ENCODE measurements around the gene FAM89B. TPM values are rescaled to one million over a fixed set of nuclear protein-coding genes. Genes with fewer than 3 reads are reported as not detected.
"Not testable (repeated sequence)": the region's sequence is repeated elsewhere in the genome, so short reads cannot be mapped to it uniquely, and the experiment has no call there.

Gene FAM89B
- 21.9 TPM for total RNA-seq

- peak; percentile 94 for DNase-seq (ENCODE audit: low spot score)
These were observed at the start of gene FAM89B for GRCh38 chr11:65572356-65573051. Gene FAM89B, plus strand, starts transcription at chr11:65572538. Its CDS starts 132 bp downstream, at chr11:65572670.

DNA sequence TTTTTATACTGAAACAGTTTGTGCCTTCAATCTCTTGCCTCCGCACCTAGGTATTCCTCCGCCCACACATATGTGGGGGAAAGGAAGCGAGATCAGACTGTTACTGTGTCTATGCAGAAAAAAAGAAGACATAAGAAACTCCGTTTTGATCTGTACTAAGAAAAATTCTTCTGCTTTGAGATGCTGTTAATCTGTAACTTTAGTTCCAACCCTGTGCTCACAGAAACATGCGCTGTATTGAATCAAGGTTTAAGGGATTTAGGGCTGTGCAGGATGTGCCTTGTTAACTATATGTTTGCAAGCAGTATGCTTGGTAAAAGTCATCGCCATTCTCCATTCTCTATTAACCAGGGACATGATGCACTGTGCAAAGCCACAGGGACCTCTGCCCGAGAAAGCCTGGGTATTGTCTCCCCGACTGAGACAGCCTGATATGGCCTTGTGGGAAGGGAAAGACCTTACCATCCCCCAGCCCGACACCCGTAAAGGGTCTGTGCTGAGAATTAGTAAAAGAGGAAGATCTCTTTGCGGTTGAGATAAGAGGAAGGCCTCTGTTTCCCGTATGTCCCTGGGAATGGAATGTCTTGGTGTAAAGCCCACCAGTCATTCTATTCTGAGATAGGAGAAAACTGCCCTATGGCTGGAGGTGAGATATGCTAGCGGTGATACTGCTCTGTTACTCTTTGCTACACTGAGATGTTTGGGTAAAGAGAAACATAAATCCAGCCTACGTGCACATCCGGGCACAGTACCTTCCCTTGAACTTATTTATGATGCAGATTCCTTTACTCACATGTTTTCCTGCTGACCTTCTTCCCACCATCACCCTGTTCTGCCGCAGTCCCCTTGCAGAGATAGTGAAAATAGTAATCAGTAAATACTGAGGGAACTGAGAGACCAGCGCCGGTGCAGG lies 49.4 kb upstream of the FAM89B start:
- not testable (repeated sequence) for DNase-seq (ENCODE audit: low spot score)

DNA sequence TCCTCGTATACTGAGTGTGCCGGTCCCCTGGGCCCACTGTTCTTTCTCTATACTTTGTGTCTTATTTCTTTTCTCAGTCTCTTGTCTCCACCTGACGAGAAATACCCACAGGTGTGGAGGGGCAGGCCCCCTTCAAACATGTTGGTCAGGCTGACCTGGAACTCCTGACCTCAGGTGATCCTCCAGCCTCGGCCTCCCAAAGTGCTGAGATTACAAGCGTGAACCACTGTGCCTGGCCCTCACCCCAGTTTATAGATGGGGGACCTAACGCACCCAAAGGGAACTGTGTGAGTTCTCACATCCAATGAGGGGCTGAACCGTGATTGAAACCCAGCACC lies 48.7 kb upstream of the FAM89B start:
- DNase-seq (ENCODE audit: low spot score) = not testable (repeated sequence)

GRCh38 chr11:65524014-65524740 lies 48.2 kb upstream of the FAM89B start:
- peak; percentile 70 for DNase-seq (ENCODE audit: low spot score)

GRCh38 chr11:65524741-65525545 lies 47.4 kb upstream of the FAM89B start, which contains the start of gene SCYL1:
Gene SCYL1, plus strand, starts transcription at chr11:65525083. Its CDS starts 71 bp downstream, at chr11:65525154.
- DNase-seq (ENCODE audit: low spot score) = peak; percentile 86

GRCh38 chr11:65525546-65526480 lies 46.5 kb upstream of the FAM89B start:
- no peak for DNase-seq (ENCODE audit: low spot score)

DNA sequence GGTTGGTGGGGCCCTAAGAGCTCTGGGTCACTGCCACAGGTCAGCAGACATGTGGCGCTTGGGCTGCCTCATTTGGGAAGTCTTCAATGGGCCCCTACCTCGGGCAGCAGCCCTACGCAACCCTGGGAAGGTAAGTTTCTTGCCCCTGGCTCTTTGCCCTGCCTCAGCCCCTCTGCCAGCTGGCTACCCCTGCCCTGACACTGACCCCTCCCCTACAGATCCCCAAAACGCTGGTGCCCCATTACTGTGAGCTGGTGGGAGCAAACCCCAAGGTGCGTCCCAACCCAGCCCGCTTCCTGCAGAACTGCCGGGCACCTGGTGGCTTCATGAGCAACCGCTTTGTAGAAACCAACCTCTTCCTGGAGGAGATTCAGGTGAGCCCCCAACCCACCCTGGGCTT lies 45.6 kb upstream of the FAM89B start:
- no peak for DNase-seq (ENCODE audit: low spot score)

- no peak for DNase-seq (ENCODE audit: low spot score)
These were observed 43.5 kb upstream of the FAM89B start for GRCh38 chr11:65528819-65529350.

DNA sequence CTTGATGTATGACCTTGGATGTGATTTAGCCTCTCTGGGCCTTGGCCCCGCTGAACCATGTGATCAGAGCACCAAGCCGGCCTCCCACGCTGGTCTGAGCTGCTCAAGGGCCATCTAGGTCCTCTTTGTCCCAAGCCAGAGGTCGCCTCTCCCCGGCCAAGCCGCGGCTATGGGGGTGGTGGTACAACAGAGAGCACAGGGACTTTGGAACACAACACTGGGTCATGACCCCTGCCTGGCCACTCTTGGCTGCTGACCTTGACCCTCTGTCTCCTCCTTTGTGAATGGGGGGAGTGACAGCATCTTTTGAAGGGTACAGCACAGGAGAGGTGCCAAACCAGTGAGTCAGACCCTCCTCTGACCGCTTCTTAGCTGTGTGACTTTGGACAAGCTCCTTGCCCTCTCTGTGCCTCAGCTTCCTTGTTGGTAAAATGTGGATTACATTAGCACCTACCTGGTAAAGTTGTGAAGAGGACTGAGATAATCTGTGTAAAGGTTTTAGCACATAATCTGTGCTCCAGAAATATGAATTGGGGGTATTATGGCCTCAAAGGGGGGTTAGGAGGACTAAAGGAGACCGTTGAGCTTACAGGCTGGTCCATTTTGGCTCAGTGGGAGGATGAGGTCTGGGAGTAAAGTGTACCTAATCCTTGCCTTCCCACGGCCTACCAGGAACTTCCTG lies 42.7 kb upstream of the FAM89B start:
- DNase-seq (ENCODE audit: low spot score) = no peak

GRCh38 chr11:65530157-65530496 lies 42.2 kb upstream of the FAM89B start:
- no peak for DNase-seq (ENCODE audit: low spot score)

DNA sequence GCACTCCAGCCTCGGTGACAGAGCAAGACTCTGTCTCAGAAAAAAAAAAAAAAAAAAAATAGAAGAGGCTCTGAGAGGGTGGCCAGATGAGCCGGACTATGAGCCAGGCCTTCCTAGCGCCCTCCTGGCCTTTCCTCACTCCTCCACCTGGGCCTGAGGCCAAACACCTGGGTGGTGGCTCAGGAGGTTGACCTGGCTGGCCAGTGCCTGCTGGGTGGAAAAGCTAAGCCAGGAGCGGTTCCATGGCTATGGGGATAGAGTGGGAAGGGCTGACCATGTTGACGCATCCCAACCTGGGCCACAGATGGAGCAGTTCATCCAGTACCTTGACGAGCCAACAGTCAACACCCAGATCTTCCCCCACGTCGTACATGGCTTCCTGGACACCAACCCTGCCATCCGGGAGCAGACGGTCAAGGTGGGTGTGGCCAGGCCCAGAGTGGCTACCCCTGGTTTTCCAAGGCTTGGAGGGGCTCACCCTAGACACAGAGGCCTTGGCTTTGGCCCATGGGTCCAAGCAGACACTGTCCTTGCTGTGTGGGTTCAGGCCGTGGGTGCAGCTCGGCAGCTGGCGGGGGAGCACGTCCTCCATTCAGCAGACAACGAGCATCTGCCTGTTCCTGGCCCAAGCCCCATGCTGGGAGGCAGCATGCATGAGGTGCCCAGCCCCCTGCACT lies 39.8 kb upstream of the FAM89B start:
- no peak for DNase-seq (ENCODE audit: low spot score)

- DNase-seq (ENCODE audit: low spot score) = no peak
These were observed 37.2 kb upstream of the FAM89B start for GRCh38 chr11:65535102-65535501.

DNA sequence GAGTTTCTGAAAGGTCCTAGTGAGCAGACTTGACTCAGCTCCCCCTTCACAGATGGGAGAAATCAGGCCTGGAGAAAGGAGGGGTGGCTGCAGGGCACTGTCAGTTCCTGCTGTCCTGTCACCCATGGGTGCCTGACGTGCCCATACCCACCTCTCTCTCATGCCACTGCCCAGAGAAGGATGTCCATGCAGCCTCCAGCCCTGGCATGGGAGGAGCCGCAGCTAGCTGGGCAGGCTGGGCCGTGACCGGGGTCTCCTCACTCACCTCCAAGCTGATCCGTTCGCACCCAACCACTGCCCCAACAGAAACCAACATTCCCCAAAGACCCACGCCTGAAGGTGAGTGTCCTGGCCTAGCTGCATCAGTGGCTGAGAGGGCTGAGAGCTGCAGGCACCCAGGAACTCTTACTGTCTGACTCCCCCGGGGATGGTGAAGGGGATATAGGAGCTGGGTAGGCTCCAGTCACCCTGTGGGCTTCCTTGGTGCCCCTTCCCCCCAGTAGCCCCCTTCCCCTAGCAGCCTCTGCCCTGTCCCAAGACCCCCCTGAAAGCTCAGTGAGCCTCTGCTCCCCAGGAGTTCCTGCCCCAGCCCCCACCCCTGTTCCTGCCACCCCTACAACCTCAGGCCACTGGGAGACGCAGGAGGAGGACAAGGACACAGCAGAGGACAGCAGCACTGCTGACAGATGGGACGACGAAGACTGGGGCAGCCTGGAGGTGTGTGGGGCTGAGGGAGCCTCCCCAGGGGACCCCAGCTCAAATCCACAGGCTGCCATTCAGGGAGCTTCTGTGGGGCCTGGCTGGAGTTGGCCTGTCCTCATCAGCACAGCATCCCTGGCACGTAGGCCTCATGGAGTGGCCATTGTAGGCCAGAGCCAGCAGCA lies 35.7 kb upstream of the FAM89B start:
- DNase-seq (ENCODE audit: low spot score) = no peak

GRCh38 chr11:65537296-65537597 lies 35.1 kb upstream of the FAM89B start:
- DNase-seq (ENCODE audit: low spot score) = no peak

DNA sequence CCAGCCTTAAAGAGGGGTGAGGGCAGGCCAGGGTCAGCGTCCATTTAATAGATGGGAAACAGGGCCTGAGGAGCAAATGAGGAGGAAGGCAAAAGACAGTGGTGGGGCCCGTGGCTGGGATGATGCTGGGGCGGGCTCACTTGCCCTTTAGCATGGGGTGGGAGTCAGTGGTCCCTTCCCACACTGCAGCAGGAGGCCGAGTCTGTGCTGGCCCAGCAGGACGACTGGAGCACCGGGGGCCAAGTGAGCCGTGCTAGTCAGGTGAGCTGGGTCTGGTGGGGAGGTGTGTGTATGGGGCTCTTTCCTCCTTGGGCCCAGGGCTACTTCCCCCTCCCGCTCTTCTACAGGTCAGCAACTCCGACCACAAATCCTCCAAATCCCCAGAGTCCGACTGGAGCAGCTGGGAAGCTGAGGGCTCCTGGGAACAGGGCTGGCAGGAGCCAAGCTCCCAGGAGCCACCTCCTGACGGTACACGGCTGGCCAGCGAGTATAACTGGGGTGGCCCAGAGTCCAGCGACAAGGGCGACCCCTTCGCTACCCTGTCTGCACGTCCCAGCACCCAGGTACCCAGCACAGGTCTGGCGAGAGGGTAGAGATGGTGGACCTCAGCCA lies 34.6 kb upstream of the FAM89B start:
- no peak for DNase-seq (ENCODE audit: low spot score)

- no peak for DNase-seq (ENCODE audit: low spot score)
These were observed 34.0 kb upstream of the FAM89B start for GRCh38 chr11:65538232-65538914.

All from ureter (tissue), 1 donor.